ENCODE results near the gene ANKS4B.
"Not testable (repeated sequence)": the region's sequence is repeated elsewhere in the genome, so short reads cannot be mapped to it uniquely, and the experiment has no call there.

ANKS4B gene

DNA sequence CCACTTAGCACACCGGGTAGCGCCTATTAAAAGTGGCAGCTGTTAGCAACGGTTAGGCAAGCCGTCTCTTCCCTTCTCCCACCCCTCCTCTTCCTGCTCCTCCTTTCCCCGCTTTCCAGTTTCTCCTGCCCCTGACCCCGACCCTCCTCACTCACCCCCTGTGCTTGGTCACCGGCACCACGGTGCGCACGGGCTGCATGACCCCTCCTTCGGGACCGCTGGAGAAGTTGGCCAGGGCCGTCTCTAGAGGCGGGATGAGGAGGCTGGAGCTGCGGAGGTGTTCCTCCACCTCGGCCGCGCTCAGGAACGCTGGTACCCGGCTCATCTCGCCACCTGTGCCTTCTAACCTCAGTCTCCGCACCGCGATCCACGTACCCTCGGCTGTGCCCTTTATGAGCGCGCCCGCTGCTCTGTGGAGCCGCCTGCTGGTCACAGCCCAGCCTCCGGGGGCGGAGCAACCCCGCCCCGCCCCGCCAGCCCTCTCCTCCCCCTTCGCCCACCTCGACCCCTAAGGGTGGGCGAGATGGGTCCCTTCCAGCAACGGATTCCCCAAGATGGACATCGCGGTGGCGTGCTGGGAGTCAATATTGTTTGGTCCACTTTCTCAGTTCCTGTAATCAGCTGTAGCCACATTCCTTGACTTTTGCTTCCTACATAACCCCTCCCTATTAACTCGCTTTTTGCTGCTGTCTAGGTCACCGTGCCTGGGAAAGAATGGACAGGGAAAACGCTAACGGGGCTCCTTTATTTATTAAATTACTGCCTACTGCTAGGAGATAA is 44.6 kb downstream of the ANKS4B start, which contains the start of gene CRYM:
Gene CRYM, minus strand, starts transcription at position 364 of the 780 bp plus-strand sequence. Its CDS starts 39 bp downstream, at position 325.
- in situ Hi-C loops (cut with MboI; ENCODE audit: low pct_unique_long_range_greater_than_20kb, low sequenced_read_pairs) = no loop called here
- peak; percentile 52 for DNase-seq

- in situ Hi-C loops (cut with MboI; ENCODE audit: low pct_unique_long_range_greater_than_20kb, low sequenced_read_pairs) = no loop called here
- DNase-seq = no peak
Observed at GRCh38 chr16:21279501-21279900, 46.0 kb downstream of the ANKS4B start.

- no peak for DNase-seq
- in situ Hi-C loops (cut with MboI; ENCODE audit: low pct_unique_long_range_greater_than_20kb, low sequenced_read_pairs) = no loop called here
Observed at GRCh38 chr16:21281698-21282389, 48.3 kb downstream of the ANKS4B start.

DNA sequence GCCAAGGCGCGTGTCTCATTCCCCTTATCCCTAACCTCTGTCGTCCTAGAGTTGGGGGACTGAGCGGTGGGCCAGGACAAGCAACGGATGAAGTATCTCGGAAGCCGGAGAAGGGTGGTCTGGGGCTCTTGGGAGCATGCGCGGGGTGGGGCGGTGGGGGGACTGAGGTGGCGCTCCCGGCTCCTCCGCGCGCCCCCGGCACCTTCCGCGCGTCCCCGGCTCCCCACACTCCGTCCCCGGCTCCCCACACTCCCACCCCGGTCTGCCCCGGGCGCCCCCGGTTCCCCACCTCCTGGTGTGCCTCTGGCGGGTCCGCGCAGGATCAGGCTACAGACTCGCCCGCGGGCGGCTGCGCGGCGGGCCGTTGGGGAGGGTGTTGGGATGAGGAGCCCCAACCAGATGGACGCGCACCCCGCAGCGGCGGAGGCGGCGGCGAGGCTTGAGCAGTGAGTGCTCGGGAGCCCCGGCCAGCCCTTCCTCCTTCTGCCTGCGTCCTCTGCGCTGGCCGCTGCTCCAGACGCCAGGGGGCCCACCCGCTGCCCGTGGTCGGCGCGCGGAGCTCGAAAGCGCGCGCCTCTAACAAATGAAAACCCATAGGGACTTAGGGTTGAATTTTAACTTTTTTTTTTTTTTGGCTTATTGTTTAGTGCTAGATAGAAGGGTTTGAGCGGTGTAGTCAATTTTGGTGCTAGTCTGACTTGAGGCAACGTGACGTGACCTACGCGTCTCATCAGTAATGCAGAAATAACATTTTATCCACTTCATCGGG is 50.2 kb downstream of the ANKS4B start:
- in situ Hi-C loops (cut with MboI; ENCODE audit: low pct_unique_long_range_greater_than_20kb, low sequenced_read_pairs) = no loop called here
- DNase-seq = peak; percentile 55

DNA sequence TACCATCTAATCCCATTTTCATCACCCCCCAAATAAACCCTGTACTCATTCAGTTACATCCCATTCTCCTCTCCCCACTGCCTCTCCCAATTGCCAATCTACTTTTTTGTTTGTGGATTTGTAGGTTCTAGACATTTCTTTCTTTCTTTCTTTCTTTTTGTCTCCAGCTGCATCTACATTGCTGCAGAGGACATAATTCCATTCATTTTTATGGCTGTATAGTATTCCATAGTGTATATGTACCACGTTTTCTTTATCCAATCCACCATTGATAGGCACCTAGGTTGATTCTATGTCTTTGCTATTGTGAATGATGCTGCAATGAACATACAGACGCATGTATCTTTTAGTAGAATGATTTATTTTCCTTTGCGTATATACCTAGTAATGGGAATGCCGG is 50.9 kb downstream of the ANKS4B start:
- in situ Hi-C loops (cut with MboI; ENCODE audit: low pct_unique_long_range_greater_than_20kb, low sequenced_read_pairs) = no loop called here
- no peak for DNase-seq

GRCh38 chr16:21285314-21285713 is 51.8 kb downstream of the ANKS4B start:
- no peak for DNase-seq
- in situ Hi-C loops (cut with MboI; ENCODE audit: low pct_unique_long_range_greater_than_20kb, low sequenced_read_pairs) = no loop called here

DNA sequence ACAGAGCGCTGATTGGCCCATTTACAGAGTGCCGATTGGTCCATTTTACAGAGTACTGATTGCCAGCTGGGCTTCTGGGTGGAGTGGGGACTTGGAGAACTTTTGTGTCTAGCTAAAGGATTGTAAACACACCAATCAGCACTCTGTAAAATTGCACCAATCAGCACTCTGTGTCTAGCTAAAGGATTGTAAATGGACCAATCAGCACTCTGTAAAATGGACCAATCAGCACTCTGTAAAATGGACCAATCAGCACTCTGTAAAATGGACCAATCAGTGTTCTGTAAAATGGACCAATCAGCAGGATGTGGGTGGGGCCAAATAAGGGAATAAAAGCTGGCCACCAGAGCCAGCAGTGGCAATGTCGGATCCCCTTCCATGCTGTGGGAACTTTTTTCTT is 56.3 kb downstream of the ANKS4B start:
- in situ Hi-C loops (cut with MboI; ENCODE audit: low pct_unique_long_range_greater_than_20kb, low sequenced_read_pairs); DNase-seq: not testable (repeated sequence)

- in situ Hi-C loops (cut with MboI; ENCODE audit: low pct_unique_long_range_greater_than_20kb, low sequenced_read_pairs) = no loop called here
- peak; percentile 97 for DNase-seq
Observed at GRCh38 chr16:21300309-21301167, 67.0 kb downstream of the ANKS4B start.

DNA sequence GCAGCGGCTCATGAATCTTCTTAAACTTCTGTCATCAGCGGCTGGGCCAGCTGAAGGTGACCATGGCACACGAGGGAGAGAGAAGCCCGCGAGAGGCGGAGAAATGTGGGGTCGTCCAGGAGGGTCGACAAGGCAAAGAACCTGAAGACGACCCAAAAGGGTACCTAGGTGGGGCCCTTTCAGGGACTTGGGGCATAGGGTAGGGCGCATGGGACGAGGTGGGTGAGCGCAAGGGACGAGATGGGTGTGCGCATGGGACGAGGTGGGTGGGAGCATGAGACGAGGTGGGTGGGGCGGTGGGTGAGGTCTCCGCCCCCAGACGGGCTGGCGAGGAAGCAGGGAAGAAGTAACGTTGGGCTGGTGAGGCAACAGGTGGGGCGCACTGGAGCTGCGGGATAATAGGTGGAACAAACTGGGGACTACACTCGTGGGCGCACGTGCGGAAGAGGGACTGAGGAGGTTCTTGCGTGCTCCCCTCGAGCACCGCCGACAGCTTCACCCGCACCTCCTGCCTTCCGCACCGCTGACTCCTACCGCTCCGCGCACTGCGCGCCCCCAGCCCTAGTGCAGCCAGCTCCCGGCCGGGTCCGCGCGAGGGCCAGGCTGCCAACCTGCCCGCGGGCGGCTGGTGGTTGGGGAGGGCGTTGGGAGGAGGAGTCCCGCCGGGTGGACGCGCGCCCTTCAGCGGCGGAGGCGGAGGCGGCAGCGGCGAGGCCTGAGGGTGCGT is 67.8 kb downstream of the ANKS4B start:
- DNase-seq = peak; percentile 93
- in situ Hi-C loops (cut with MboI; ENCODE audit: low pct_unique_long_range_greater_than_20kb, low sequenced_read_pairs) = no loop called here

DNA sequence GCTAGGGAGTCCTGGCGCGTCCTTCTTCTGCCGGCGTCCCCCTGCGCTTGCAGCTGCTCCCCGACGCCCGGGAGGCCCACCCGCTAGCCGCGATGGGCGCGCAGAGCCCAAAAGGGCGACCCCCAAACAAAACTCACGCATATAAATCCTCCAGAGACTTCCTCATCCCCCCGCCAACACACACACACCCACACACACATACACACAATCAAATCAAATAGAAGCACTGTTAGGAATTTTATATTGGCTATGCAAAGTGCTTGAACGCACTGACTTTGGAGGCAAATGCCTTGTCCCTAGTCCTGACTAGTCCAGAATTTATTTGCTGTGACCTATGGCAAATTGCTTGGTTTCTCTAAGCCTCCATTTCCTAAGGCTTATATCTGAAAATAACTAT is 68.4 kb downstream of the ANKS4B start:
- no peak for DNase-seq
- in situ Hi-C loops (cut with MboI; ENCODE audit: low pct_unique_long_range_greater_than_20kb, low sequenced_read_pairs) = no loop called here

DNA sequence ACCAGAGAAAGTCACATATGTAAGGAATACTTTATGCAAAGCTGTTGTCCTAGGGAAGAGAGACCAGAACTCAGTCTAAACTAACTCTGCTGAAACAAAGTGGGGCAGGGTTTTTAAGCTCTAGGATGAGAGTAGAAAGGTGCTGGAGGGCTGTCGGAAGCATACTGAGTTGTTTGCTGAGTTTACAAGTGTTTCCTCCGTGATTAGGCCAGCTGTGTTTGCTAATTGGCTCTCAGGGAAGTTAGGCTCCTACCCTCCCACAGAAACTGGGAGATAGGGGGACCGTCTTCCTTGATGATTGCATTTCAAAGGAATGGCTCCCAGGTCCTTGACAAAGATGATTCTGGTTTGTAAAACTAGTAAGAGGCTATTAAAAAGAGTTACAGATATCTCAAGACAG is 69.0 kb downstream of the ANKS4B start:
- DNase-seq = no peak
- in situ Hi-C loops (cut with MboI; ENCODE audit: low pct_unique_long_range_greater_than_20kb, low sequenced_read_pairs) = no loop called here

GRCh38 chr16:21302898-21303528 is 69.5 kb downstream of the ANKS4B start:
- in situ Hi-C loops (cut with MboI; ENCODE audit: low pct_unique_long_range_greater_than_20kb, low sequenced_read_pairs) = no loop called here
- no peak for DNase-seq

All from KBM-7 (cell line).